ENCODE data around the gene KRT79. TPM values are rescaled to one million over a fixed set of nuclear protein-coding genes. Genes with fewer than 3 reads are reported as not detected.

The KRT79 gene
- total and polyA plus RNA-seq, 3 experiments from 2014 or later, result not detected

- CTCF ChIA-PET, result no interaction called here
- Histone ChIP-seq H3K27me3 (ENCODE audit: insufficient read depth, low read length, poor library complexity, severe bottlenecking) (no peaks in the 10 kb centered on the region), H3K4me1 (ENCODE audit: insufficient read depth, low read length) (peaks cover 14% of the 10 kb centered on the region), H3K36me3 (ENCODE audit: insufficient read depth, low read length) (no peaks in the 10 kb centered on the region), H3K4me3 (ENCODE audit: low read length) (no peak overlapping the region), H3K9me3 (ENCODE audit: low read length) (no peaks in the 10 kb centered on the region), H3K27ac (ENCODE audit: low read depth, low read length) (no peak overlapping the region)
- Mint-ChIP-seq H3K9me3 (no peaks in the 10 kb centered on the region), H3K4me1 (peaks cover 3 to 5% (median 4%) of the 10 kb centered on the region in 3 donors), H3K4me3 (no peak overlapping the region), H3K36me3 (no peaks in the 10 kb centered on the region), H3K27me3 (peaks cover 12 to 21% of the 10 kb centered on the region in 2 donors), H3K27ac (no peak overlapping the region)
- DNase-seq, result no peak
- POLR2A ChIA-PET, result no interaction called here
These were observed 16.3 kb downstream of the KRT79 start for GRCh38 chr12:52817699-52818238.

- no peak overlapping the region for H3K4me3 Mint-ChIP-seq
- no peaks in the 10 kb centered on the region for H3K27me3 ChIP-seq (ENCODE audit: insufficient read depth, low read length, poor library complexity, severe bottlenecking)
- no peak for DNase-seq
- H3K27me3 Mint-ChIP-seq, result peaks cover 12 to 21% of the 10 kb centered on the region in 2 donors
- H3K36me3 Mint-ChIP-seq, result no peaks in the 10 kb centered on the region
- H3K9me3 Mint-ChIP-seq, result no peaks in the 10 kb centered on the region
- no peak overlapping the region for H3K4me3 ChIP-seq (ENCODE audit: low read length)
- H3K4me1 Mint-ChIP-seq, result peaks cover 3 to 5% (median 4%) of the 10 kb centered on the region in 3 donors
- H3K27ac Mint-ChIP-seq, result no peak overlapping the region
- H3K36me3 ChIP-seq (ENCODE audit: insufficient read depth, low read length), result no peaks in the 10 kb centered on the region
- H3K9me3 ChIP-seq (ENCODE audit: low read length), result no peaks in the 10 kb centered on the region
- CTCF ChIA-PET, result no interaction called here
- H3K27ac ChIP-seq (ENCODE audit: low read depth, low read length), result no peak overlapping the region
- POLR2A ChIA-PET, result no interaction called here
- peaks cover 14% of the 10 kb centered on the region for H3K4me1 ChIP-seq (ENCODE audit: insufficient read depth, low read length)
These were observed 17.0 kb downstream of the KRT79 start for GRCh38 chr12:52817003-52817698.

- Histone ChIP-seq H3K36me3 (ENCODE audit: insufficient read depth, low read length) (no peaks in the 10 kb centered on the region), H3K9me3 (ENCODE audit: low read length) (no peaks in the 10 kb centered on the region), H3K4me3 (ENCODE audit: low read length) (no peak overlapping the region), H3K27me3 (ENCODE audit: insufficient read depth, low read length, poor library complexity, severe bottlenecking) (no peaks in the 10 kb centered on the region), H3K27ac (ENCODE audit: low read depth, low read length) (no peak overlapping the region), H3K4me1 (ENCODE audit: insufficient read depth, low read length) (peaks cover 14% of the 10 kb centered on the region)
- Mint-ChIP-seq H3K4me3 (no peak overlapping the region), H3K36me3 (no peaks in the 10 kb centered on the region), H3K27me3 (peaks cover 12 to 21% of the 10 kb centered on the region in 2 donors), H3K4me1 (peaks cover 3 to 5% (median 4%) of the 10 kb centered on the region in 3 donors), H3K27ac (no peak overlapping the region), H3K9me3 (no peaks in the 10 kb centered on the region)
- POLR2A ChIA-PET, result no interaction called here
- CTCF ChIA-PET, result interaction anchor here (1.0 kb wide), 1 partner anchor 69 kb away, joined by 3 read pairs; no protein-coding TSS in a partner anchor
- no peak for DNase-seq
These were observed 18.2 kb downstream of the KRT79 start for GRCh38 chr12:52815676-52816588.

GRCh38 chr12:52815161-52815560 lies 18.9 kb downstream of the KRT79 start:
- no peaks in the 10 kb centered on the region for H3K36me3 ChIP-seq (ENCODE audit: insufficient read depth, low read length)
- Mint-ChIP-seq H3K9me3 (no peaks in the 10 kb centered on the region), H3K4me3 (no peak overlapping the region), H3K27ac (no peak overlapping the region), H3K27me3 (peaks cover 12 to 19% of the 10 kb centered on the region in 2 donors), H3K4me1 (peaks cover 3 to 5% (median 4%) of the 10 kb centered on the region in 3 donors), H3K36me3 (no peaks in the 10 kb centered on the region)
- CTCF ChIA-PET, result no interaction called here
- no peak for DNase-seq
- no peak overlapping the region for H3K4me3 ChIP-seq (ENCODE audit: low read length)
- no peaks in the 10 kb centered on the region for H3K27me3 ChIP-seq (ENCODE audit: insufficient read depth, low read length, poor library complexity, severe bottlenecking)
- POLR2A ChIA-PET, result no interaction called here
- peaks cover 14% of the 10 kb centered on the region for H3K4me1 ChIP-seq (ENCODE audit: insufficient read depth, low read length)
- H3K9me3 ChIP-seq (ENCODE audit: low read length), result no peaks in the 10 kb centered on the region
- H3K27ac ChIP-seq (ENCODE audit: low read depth, low read length), result no peak overlapping the region

- no peaks in the 10 kb centered on the region for H3K36me3 ChIP-seq (ENCODE audit: insufficient read depth, low read length)
- no peak overlapping the region for H3K4me3 ChIP-seq (ENCODE audit: low read length)
- H3K9me3 ChIP-seq (ENCODE audit: low read length), result no peaks in the 10 kb centered on the region
- Mint-ChIP-seq H3K4me1 (peaks cover 3 to 5% (median 4%) of the 10 kb centered on the region in 3 donors), H3K9me3 (no peaks in the 10 kb centered on the region), H3K27ac (peak overlapping the region in 1 of 8 donors; percentile 37), H3K36me3 (no peaks in the 10 kb centered on the region), H3K27me3 (peaks cover 12 to 18% of the 10 kb centered on the region in 2 donors), H3K4me3 (no peak overlapping the region)
- ChIA-PET CTCF (no interaction called here), POLR2A (no interaction called here)
- DNase-seq, result no peak
- H3K4me1 ChIP-seq (ENCODE audit: insufficient read depth, low read length), result peaks cover 14% of the 10 kb centered on the region
- H3K27ac ChIP-seq (ENCODE audit: low read depth, low read length), result no peak overlapping the region
- H3K27me3 ChIP-seq (ENCODE audit: insufficient read depth, low read length, poor library complexity, severe bottlenecking), result no peaks in the 10 kb centered on the region
These were observed 19.4 kb downstream of the KRT79 start for GRCh38 chr12:52814710-52815155.

- Mint-ChIP-seq H3K4me1 (peaks cover 3 to 5% (median 4%) of the 10 kb centered on the region in 3 donors), H3K27me3 (peaks cover 15 to 19% of the 10 kb centered on the region in 2 donors), H3K9me3 (no peaks in the 10 kb centered on the region), H3K4me3 (no peak within 1 kb of the TSS), H3K36me3 (no peaks in the 10 kb centered on the region), H3K27ac (peak within 1 kb of the TSS in 2 of 8 donors; percentile 5 to 37)
- no peak within 1 kb of the TSS for H3K4me3 ChIP-seq (ENCODE audit: low read length)
- H3K4me1 ChIP-seq (ENCODE audit: insufficient read depth, low read length), result peaks cover 14% of the 10 kb centered on the region
- no peaks in the 10 kb centered on the region for H3K36me3 ChIP-seq (ENCODE audit: insufficient read depth, low read length)
- no peaks in the 10 kb centered on the region for H3K9me3 ChIP-seq (ENCODE audit: low read length)
- H3K27me3 ChIP-seq (ENCODE audit: insufficient read depth, low read length, poor library complexity, severe bottlenecking), result no peaks in the 10 kb centered on the region
- CTCF ChIA-PET, result interaction anchor here (0.6 to 0.8 kb wide), 2 partner anchors 159 to 228 kb away, joined by 3 read pairs; no protein-coding TSS in a partner anchor
- POLR2A ChIA-PET, result no interaction called here
- DNase-seq, result no peak
- H3K27ac ChIP-seq (ENCODE audit: low read depth, low read length), result no peak within 1 kb of the TSS
These were observed 20.0 kb downstream of the KRT79 start, which contains the start of gene KRT4 for GRCh38 chr12:52813885-52814709. KRT4 (minus strand) TSS chr12:52814116; CDS start chr12:52814058, 58 bp downstream.

GRCh38 chr12:52813203-52813819 lies 20.8 kb downstream of the KRT79 start:
- Histone ChIP-seq H3K9me3 (ENCODE audit: low read length) (no peaks in the 10 kb centered on the region), H3K27me3 (ENCODE audit: insufficient read depth, low read length, poor library complexity, severe bottlenecking) (no peaks in the 10 kb centered on the region), H3K4me1 (ENCODE audit: insufficient read depth, low read length) (peaks cover 12% of the 10 kb centered on the region), H3K4me3 (ENCODE audit: low read length) (no peak overlapping the region), H3K27ac (ENCODE audit: low read depth, low read length) (no peak overlapping the region), H3K36me3 (ENCODE audit: insufficient read depth, low read length) (no peaks in the 10 kb centered on the region)
- ChIA-PET POLR2A (no interaction called here), CTCF (interaction anchor here (0.6 to 1.6 kb wide), 3 partner anchors 72 to 227 kb away, joined by 3 read pairs; no protein-coding TSS in a partner anchor)
- Mint-ChIP-seq H3K9me3 (no peaks in the 10 kb centered on the region), H3K36me3 (no peaks in the 10 kb centered on the region), H3K27me3 (peaks cover 10 to 21% of the 10 kb centered on the region in 2 donors), H3K4me3 (no peak overlapping the region), H3K4me1 (peaks cover 3 to 5% (median 4%) of the 10 kb centered on the region in 3 donors), H3K27ac (no peak overlapping the region)
- no peak for DNase-seq

Data from CD8-positive, alpha-beta memory T cell (primary cell).